Activated B cell treated with CpG ODN at 0.5 μM for 24 hours (primary cell): Measurements from ENCODE around the gene PSME3IP1. TPM values are rescaled to one million over a fixed set of nuclear protein-coding genes. Genes with fewer than 3 reads are reported as not detected.
A peak's percentile ranks its signal among the peaks of the same experiment; 100 is the strongest.

Experiments used
- ATAC-seq: fragments of 200-7000 bp; cut with Tn5 transposase; one replicate; pipeline ENCODE4 v1.10.0; 2021; ENCODE audit warnings: low read depth, mild to moderate bottlenecking, moderate library complexity
- CTCF ChIA-PET: fragments of 350-600 bp; sonication (Branson Sonifier 250); formaldehyde crosslinking; loops from one replicate; lab custom pipeline; 2021; ENCODE audit warnings: antibody characterized with exemption; lab: Charles Lee
- POLR2A ChIA-PET: fragments of 350-600 bp; sonication (Branson Sonifier 250); formaldehyde crosslinking; loops from one replicate; lab custom pipeline; 2021; ENCODE audit warnings: antibody characterized with exemption; lab: Charles Lee
- DNase-seq: peaks from one replicate; pipeline ENCODE4 v3.0.0; 2022
- H3K27ac Mint-ChIP-seq: one replicate; pipeline ENCODE4 v1.8.0; 2020; ENCODE audit warnings: mixed read lengths
- H3K27me3 Mint-ChIP-seq: one replicate; pipeline ENCODE4 v1.8.0; 2021; ENCODE audit warnings: mixed read lengths
- H3K36me3 Mint-ChIP-seq: one replicate; pipeline ENCODE4 v1.8.0; 2021; ENCODE audit warnings: low read depth, mixed read lengths
- H3K4me1 Mint-ChIP-seq: one replicate; pipeline ENCODE4 v1.8.0; 2021; ENCODE audit warnings: mixed read lengths
- H3K4me3 Mint-ChIP-seq: one replicate; pipeline ENCODE4 v1.8.0; 2020; ENCODE audit warnings: mild to moderate bottlenecking, mixed read lengths
- H3K9me3 Mint-ChIP-seq: one replicate; pipeline ENCODE4 v1.8.0; 2020; ENCODE audit warnings: mixed read lengths
- CTCF ChIP-seq: fragments of 200-600 bp; IDR thresholded peaks from one replicate; pipeline ENCODE4 v1.8.0; 2022; ENCODE audit warnings: antibody characterized with exemption, mild to moderate bottlenecking
- intact Hi-C: fragments of 100-400 bp; cut with micrococcal nuclease; formaldehyde crosslinking; loops from one replicate; pipeline ENCODE4 v1.15.1; 2024
- total RNA-seq: library from RNA; stranded (reverse); gene quantifications from 2 replicates; pipeline ENCODE4 v1.2.3, GENCODE V29; 2022

PSME3IP1 gene
- total RNA-seq, 1 donor from 2014 or later: 147 TPM

GRCh38 chr16:57134982-57135381 is 50.9 kb downstream of the PSME3IP1 start:
- intact Hi-C loops: no loop called here
- TF ChIP-seq CTCF: no peak
- Mint-ChIP-seq H3K36me3 (no peaks in the 10 kb centered on the region), H3K4me3 (peak overlapping the region; percentile 35), H3K4me1 (peaks cover 45% of the 10 kb centered on the region), H3K9me3 (no peaks in the 10 kb centered on the region), H3K27ac (peak overlapping the region; percentile 77), H3K27me3 (no peaks in the 10 kb centered on the region)
- DNase-seq (no peak), ATAC-seq (peak; percentile 50)
- POLR2A ChIA-PET: interaction anchor here (0.6 to 0.9 kb wide), 2 partner anchors 20 to 51 kb away, joined by 3 to 8 read pairs; partner anchors contain the start of genes PSME3IP1 and RSPRY1
- CTCF ChIA-PET: interaction anchor here (1.2 kb wide), 1 partner anchor 51 kb away, joined by 3 read pairs; no protein-coding TSS in a partner anchor

GRCh38 chr16:57133886-57134285 is 52.0 kb downstream of the PSME3IP1 start:
- no peaks in the 10 kb centered on the region for H3K9me3 Mint-ChIP-seq
- POLR2A ChIA-PET: no interaction called here
- peaks cover 44% of the 10 kb centered on the region for H3K4me1 Mint-ChIP-seq

GRCh38 chr16:57133031-57133430 is 52.8 kb downstream of the PSME3IP1 start:
- intact Hi-C loops: no loop called here
- Mint-ChIP-seq H3K36me3 (no peaks in the 10 kb centered on the region), H3K9me3 (no peaks in the 10 kb centered on the region), H3K4me1 (peaks cover 45% of the 10 kb centered on the region), H3K4me3 (no peak overlapping the region), H3K27ac (no peak overlapping the region), H3K27me3 (no peaks in the 10 kb centered on the region)
- no peak for TF ChIP-seq CTCF
- ChIA-PET POLR2A (no interaction called here), CTCF (no interaction called here)
- DNase-seq (no peak), ATAC-seq (no peak)

More at GRCh38 chr16:57133886-57134285, 52.0 kb downstream of the PSME3IP1 start:
- CTCF ChIA-PET: interaction anchor here (1.2 kb wide), 1 partner anchor 50 kb away, joined by 3 read pairs; no protein-coding TSS in a partner anchor
- H3K27ac Mint-ChIP-seq: no peak overlapping the region
- no peaks in the 10 kb centered on the region for H3K27me3 Mint-ChIP-seq
- ATAC-seq (no peak), DNase-seq (no peak)
- intact Hi-C loops: no loop called here
- no peak for TF ChIP-seq CTCF
- H3K4me3 Mint-ChIP-seq: no peak overlapping the region
- no peaks in the 10 kb centered on the region for H3K36me3 Mint-ChIP-seq

- Mint-ChIP-seq H3K4me3 (no peak overlapping the region), H3K9me3 (no peaks in the 10 kb centered on the region), H3K36me3 (no peaks in the 10 kb centered on the region), H3K27ac (no peak overlapping the region), H3K4me1 (peaks cover 45% of the 10 kb centered on the region), H3K27me3 (no peaks in the 10 kb centered on the region)
- no peak for TF ChIP-seq CTCF
- intact Hi-C loops: no loop called here
- POLR2A ChIA-PET: no interaction called here
- ATAC-seq: no peak
- DNase-seq: no peak
- CTCF ChIA-PET: no interaction called here
These were observed 53.4 kb downstream of the PSME3IP1 start for GRCh38 chr16:57132470-57132869.

GRCh38 chr16:57131351-57131970 is 54.4 kb downstream of the PSME3IP1 start:
- Mint-ChIP-seq H3K27ac (no peak overlapping the region), H3K9me3 (no peaks in the 10 kb centered on the region), H3K27me3 (no peaks in the 10 kb centered on the region), H3K4me3 (no peak overlapping the region), H3K36me3 (no peaks in the 10 kb centered on the region), H3K4me1 (peaks cover 45% of the 10 kb centered on the region)
- no peak for DNase-seq
- intact Hi-C loops: no loop called here
- ChIA-PET CTCF (no interaction called here), POLR2A (no interaction called here)
- no peak for TF ChIP-seq CTCF
- no peak for ATAC-seq
